ENCODE measurements around the gene SMARCA2.

GRCh38 chr9:2047916-2048315 lies 32.8 kb downstream of the SMARCA2 start:
- TF ChIP-seq EZH2 (IDR thresholded peaks at IDR 0.05; ENCODE audit: borderline replicate concordance, insufficient read depth, low read length, poor library complexity, severe bottlenecking) (no peak), CTCF (IDR thresholded peaks at IDR 0.05; ENCODE audit: poor library complexity, severe bottlenecking) (no peak), EP300 (conservative IDR thresholded peaks at IDR 0.05; ENCODE audit: poor library complexity, severe bottlenecking) (no peak), MXI1 (conservative IDR thresholded peaks at IDR 0.05; ENCODE audit: poor library complexity, severe bottlenecking) (no peak), REST (IDR thresholded peaks at IDR 0.05; ENCODE audit: borderline replicate concordance) (no peak), POLR2AphosphoS5 (IDR thresholded peaks at IDR 0.05) (no peak), TAF1 (IDR thresholded peaks at IDR 0.05; ENCODE audit: low read depth) (no peak)
